Measurements from ENCODE around the gene USP6NL.

The USP6NL gene

GRCh38 chr10:11615396-11615795 lies 3.9 kb upstream of the USP6NL start:
- DNase-seq, result no peak

GRCh38 chr10:11612021-11613001 lies 861 bp upstream of the USP6NL start:
- DNase-seq, result no peak

GRCh38 chr10:11610826-11611247 lies 613 bp downstream of the USP6NL start:
- peak; percentile 78 for DNase-seq

- no peak for DNase-seq
These were observed 1.2 kb downstream of the USP6NL start for GRCh38 chr10:11610166-11610825.

- DNase-seq, result no peak
These were observed 1.9 kb downstream of the USP6NL start for GRCh38 chr10:11609492-11610093.

GRCh38 chr10:11609052-11609451 lies 2.4 kb downstream of the USP6NL start:
- DNase-seq, result no peak

- no peak for DNase-seq
These were observed 3.1 kb downstream of the USP6NL start for GRCh38 chr10:11608159-11609013.

GRCh38 chr10:11605807-11606408 lies 5.5 kb downstream of the USP6NL start:
- no peak for DNase-seq

GRCh38 chr10:11604865-11605650 lies 6.4 kb downstream of the USP6NL start:
- no peak for DNase-seq

- DNase-seq, result no peak
These were observed 7.7 kb downstream of the USP6NL start for GRCh38 chr10:11603741-11604140.

- DNase-seq, result peak; percentile 15
These were observed 8.4 kb downstream of the USP6NL start for GRCh38 chr10:11602919-11603523.

- peak; percentile 12 for DNase-seq
These were observed 9.1 kb downstream of the USP6NL start for GRCh38 chr10:11602358-11602757.

- DNase-seq, result no peak
These were observed 9.8 kb downstream of the USP6NL start for GRCh38 chr10:11601670-11602069.

GRCh38 chr10:11600280-11600679 lies 11.2 kb downstream of the USP6NL start:
- DNase-seq, result no peak

- DNase-seq, result peak; percentile 23
These were observed 12.6 kb downstream of the USP6NL start for GRCh38 chr10:11598712-11599397.

- no peak for DNase-seq
These were observed 14.0 kb downstream of the USP6NL start for GRCh38 chr10:11597470-11597869.

GRCh38 chr10:11595395-11595692 lies 16.1 kb downstream of the USP6NL start:
- peak; percentile 12 for DNase-seq

GRCh38 chr10:11594589-11595394 lies 16.7 kb downstream of the USP6NL start:
- DNase-seq, result no peak

GRCh38 chr10:11593612-11594011 lies 17.8 kb downstream of the USP6NL start:
- DNase-seq, result no peak

GRCh38 chr10:11589738-11590137 lies 21.7 kb downstream of the USP6NL start:
- DNase-seq, result no peak

Measured in eye (tissue), 1 donor.